ENCODE measurements around the gene ST3GAL4. TPM values are rescaled to one million over a fixed set of nuclear protein-coding genes. Genes with fewer than 3 reads are reported as not detected.

ST3GAL4 gene
- total and polyA plus RNA-seq, 2 of the 8 experiments (the other 6 are each of a cell fraction or from before 2014, with no cell fraction given) = 15.6 to 20.0 TPM

- no peak for TF ChIP-seq CTBP2 (IDR thresholded peaks at IDR 0.05; ENCODE audit: borderline replicate concordance, insufficient read depth, insufficient read length, low read length)
Measured at GRCh38 chr11:126343051-126343450, 12.4 kb upstream of the ST3GAL4 start (continued).
